ENCODE data around the gene IGFL2.

DNA sequence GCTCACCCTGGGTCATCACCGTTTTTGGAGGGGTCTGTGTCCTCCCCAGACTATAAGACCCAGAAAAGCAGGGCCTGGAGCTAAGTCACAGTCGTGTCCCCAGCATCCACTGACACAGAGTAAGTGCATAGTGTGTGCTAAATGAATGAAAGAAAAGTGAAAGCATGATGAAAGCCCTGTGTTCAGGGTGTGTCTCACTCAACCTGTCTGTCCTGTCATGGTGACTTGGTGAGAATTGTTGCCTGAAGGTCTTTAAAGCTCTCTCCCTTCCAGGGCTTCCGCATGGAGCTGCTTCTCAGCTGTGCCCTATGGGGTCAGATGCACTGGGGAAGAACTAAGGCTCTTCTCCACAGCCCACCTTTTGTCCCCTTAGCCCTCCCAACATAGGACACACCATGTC is 61.0 kb downstream of the IGFL2 start:
- TF ChIP-seq, protein P1, sequence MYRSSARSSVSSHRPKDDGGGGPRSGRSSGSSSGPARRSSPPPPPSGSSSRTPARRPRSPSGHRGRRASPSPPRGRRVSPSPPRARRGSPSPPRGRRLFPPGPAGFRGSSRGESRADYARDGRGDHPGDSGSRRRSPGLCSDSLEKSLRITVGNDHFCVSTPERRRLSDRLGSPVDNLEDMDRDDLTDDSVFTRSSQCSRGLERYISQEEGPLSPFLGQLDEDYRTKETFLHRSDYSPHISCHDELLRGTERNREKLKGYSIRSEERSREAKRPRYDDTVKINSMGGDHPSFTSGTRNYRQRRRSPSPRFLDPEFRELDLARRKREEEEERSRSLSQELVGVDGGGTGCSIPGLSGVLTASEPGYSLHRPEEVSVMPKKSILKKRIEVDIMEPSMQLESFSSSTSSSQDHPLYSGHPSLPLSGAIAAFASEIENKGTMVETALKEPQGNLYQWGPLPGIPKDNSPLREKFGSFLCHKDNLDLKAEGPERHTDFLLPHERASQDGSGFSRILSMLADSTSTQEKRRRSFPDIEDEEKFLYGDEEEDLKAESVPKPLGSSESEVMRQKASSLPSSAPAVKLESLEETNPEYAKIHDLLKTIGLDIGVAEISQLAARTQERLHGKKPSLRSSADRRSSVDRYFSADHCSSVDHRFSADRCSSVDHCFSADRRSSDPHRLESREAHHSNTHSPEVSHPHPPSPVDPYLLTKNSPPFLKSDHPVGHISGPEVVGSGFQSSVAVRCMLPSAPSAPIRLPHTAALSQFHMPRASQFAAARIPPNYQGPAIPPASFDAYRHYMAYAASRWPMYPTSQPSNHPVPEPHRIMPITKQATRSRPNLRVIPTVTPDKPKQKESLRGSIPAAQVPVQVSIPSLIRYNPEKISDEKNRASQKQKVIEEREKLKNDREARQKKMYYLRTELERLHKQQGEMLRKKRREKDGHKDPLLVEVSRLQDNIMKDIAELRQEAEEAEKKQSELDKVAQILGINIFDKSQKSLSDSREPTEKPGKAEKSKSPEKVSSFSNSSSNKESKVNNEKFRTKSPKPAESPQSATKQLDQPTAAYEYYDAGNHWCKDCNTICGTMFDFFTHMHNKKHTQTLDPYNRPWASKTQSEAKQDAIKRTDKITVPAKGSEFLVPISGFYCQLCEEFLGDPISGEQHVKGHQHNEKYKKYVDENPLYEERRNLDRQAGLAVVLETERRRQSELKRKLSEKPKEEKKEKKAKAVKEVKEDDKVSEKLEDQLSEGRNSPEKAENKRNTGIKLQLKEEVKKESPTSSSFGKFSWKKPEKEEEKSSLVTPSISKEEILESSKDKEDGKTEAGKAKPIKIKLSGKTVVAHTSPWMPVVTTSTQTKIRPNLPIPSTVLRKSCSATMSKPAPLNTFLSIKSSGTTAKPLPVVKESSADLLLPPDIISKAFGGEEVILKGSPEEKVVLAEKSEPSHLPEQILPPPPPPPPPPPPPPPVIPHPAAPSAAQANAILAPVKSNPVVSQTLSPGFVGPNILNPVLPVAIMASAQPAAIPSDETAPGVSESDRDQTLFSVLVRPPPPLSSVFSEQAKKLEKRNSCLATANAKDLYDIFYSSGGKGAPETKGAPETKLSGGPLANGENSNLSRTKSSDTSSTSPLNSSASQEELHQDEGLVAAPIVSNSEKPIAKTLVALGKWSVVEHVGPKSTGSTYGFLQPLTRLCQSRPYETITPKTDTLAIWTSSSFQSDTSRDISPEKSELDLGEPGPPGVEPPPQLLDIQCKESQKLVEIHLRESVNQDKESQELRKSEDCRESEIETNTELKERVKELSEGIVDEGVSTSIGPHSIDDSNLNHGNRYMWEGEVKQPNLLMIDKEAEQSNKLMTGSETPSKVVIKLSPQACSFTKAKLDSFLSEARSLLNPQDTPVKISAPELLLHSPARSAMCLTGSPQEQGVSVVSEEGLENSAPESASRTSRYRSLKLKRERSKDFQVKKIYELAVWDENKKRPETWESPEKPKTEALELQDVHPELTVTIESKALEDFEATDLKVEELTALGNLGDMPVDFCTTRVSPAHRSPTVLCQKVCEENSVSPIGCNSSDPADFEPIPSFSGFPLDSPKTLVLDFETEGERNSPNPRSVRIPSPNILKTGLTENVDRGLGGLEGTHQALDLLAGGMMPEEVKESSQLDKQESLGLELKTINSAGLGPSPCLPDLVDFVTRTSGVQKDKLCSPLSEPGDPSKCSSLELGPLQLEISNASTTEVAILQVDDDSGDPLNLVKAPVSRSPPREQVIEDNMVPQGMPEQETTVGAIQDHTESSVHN (IDR thresholded peaks at IDR 0.05; ENCODE audit: borderline replicate concordance in 1 of 2, low read depth in 1 of 2): no peak
- no peak for TF ChIP-seq BRD9 (IDR thresholded peaks at IDR 0.05; ENCODE audit: low read depth, partially characterized antibody)
- TF ChIP-seq, protein P2, sequence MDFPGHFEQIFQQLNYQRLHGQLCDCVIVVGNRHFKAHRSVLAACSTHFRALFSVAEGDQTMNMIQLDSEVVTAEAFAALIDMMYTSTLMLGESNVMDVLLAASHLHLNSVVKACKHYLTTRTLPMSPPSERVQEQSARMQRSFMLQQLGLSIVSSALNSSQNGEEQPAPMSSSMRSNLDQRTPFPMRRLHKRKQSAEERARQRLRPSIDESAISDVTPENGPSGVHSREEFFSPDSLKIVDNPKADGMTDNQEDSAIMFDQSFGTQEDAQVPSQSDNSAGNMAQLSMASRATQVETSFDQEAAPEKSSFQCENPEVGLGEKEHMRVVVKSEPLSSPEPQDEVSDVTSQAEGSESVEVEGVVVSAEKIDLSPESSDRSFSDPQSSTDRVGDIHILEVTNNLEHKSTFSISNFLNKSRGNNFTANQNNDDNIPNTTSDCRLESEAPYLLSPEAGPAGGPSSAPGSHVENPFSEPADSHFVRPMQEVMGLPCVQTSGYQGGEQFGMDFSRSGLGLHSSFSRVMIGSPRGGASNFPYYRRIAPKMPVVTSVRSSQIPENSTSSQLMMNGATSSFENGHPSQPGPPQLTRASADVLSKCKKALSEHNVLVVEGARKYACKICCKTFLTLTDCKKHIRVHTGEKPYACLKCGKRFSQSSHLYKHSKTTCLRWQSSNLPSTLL (IDR thresholded peaks at IDR 0.05): no peak
- TF ChIP-seq, protein P3, sequence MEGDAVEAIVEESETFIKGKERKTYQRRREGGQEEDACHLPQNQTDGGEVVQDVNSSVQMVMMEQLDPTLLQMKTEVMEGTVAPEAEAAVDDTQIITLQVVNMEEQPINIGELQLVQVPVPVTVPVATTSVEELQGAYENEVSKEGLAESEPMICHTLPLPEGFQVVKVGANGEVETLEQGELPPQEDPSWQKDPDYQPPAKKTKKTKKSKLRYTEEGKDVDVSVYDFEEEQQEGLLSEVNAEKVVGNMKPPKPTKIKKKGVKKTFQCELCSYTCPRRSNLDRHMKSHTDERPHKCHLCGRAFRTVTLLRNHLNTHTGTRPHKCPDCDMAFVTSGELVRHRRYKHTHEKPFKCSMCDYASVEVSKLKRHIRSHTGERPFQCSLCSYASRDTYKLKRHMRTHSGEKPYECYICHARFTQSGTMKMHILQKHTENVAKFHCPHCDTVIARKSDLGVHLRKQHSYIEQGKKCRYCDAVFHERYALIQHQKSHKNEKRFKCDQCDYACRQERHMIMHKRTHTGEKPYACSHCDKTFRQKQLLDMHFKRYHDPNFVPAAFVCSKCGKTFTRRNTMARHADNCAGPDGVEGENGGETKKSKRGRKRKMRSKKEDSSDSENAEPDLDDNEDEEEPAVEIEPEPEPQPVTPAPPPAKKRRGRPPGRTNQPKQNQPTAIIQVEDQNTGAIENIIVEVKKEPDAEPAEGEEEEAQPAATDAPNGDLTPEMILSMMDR (IDR thresholded peaks at IDR 0.05 in 2 of 3, conservative IDR thresholded peaks at IDR 0.05 in 1 of 3; ENCODE audit: insufficient read depth in 2 of 3, low read depth in 1 of 3, low read length in 3 of 3): no peak
- TF ChIP-seq L3MBTL2 (IDR thresholded peaks at IDR 0.05): no peak

All from K562 (cell line).